Tibial artery (tissue), 4 donors: Measurements from ENCODE around the gene TEX52.
A peak's percentile ranks its signal among the peaks of the same experiment; 100 is the strongest.

Source experiments
- DNase-seq, 2 donors: peaks; one replicate each; pipeline ENCODE4 v3.0.0-alpha.2; 2019
- H3K27ac ChIP-seq, 2 donors: fragments of 200-600 bp; sonication (generic) in 1 of 2; 1 replicate in 1 of 2; 2 replicates in 1 of 2; pipeline ENCODE4 v1.5.1; 2018 to 2019; ENCODE audit warnings: mild to moderate bottlenecking in 1 of 2
- H3K27me3 ChIP-seq, 2 donors: fragments of 200-600 bp; sonication (generic) in 1 of 2; one replicate each; pipeline versions ENCODE4 v1.5.1 to v1.6.0; 2016 to 2019
- H3K36me3 ChIP-seq, 3 donors: fragments of 200-600 bp; sonication (generic) in 2 of 3; one replicate each; pipeline ENCODE4 v1.5.1; 2016 to 2019; ENCODE audit warnings: mild to moderate bottlenecking in 2 of 3
- H3K4me1 ChIP-seq, 4 donors: fragments of 200-600 bp; sonication (generic) in 2 of 4; 1 replicate in 3 of 4; 2 replicates in 1 of 4; pipeline ENCODE4 v1.5.1; 2016 to 2019
- H3K4me3 ChIP-seq, 2 donors: fragments of 200-600 bp; sonication (generic) in 1 of 2; 1 replicate in 1 of 2; 2 replicates in 1 of 2; pipeline ENCODE4 v1.5.1; 2018 to 2019; ENCODE audit warnings: mild to moderate bottlenecking in 2 of 2
- H3K9me3 ChIP-seq, 3 donors: fragments of 200-600 bp; sonication (generic) in 1 of 3; one replicate each; pipeline ENCODE4 v1.5.1; 2016 to 2019
- intact Hi-C: fragments of 100-400 bp; cut with DNase I; formaldehyde crosslinking; loops from one replicate; pipeline ENCODE4 v1.15.0; 2023; ENCODE audit warnings: low total_unique reads
- TF ChIP-seq, protein P1 (sequence below), 2 experiments: fragments of 200-600 bp in 1 of 2; fragments of 450-650 bp in 1 of 2; IDR thresholded peaks; one replicate each; pipeline ENCODE4 v1.5.1; 2017 to 2019; ENCODE audit warnings: antibody characterized with exemption in 2 of 2, mild to moderate bottlenecking in 1 of 2, moderate library complexity in 1 of 2

TEX52 gene

DNA sequence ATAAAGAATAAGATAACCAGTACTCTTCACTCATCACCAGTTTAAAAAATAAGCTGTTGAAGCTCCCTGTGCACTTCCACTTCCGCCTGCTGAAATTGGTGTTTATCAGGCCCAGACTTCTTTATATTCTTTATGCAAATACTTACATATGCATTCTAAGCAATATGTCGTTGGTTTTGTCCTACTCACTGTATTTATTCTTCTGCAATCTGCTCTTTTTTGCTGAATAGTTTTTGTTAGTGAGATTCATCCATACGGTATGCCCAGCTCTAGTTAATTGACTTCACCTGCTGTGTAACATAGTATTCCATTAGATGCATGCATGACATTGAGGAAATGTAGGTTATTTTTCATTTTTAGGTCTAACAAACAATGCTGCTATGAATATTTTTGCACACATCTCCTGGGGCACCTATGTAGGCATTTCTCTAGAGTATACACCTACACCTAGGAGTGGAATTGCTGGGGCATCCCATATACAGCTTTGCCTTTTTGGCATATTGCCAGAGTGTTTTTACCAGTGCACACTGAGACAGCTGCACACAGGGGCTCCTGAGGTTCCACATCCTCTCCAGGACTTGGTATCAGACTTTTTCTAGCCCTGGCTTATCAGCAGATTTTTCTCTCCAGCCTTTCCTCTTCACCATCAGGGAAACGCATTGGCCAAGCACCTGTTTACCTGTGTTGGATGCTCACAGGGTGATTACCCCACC, 21.0 kb downstream of the TEX52 start:
- Histone ChIP-seq H3K27ac (no peak overlapping the region), H3K4me3 (no peak overlapping the region), H3K9me3 (no peaks in the 10 kb centered on the region), H3K36me3 (peaks cover 0 to 2% (median 0%) of the 10 kb centered on the region in 3 donors), H3K4me1 (peaks cover 0 to 35% (median 26%) of the 10 kb centered on the region in 4 donors), H3K27me3 (no peaks in the 10 kb centered on the region)
- intact Hi-C loops = no loop called here
- no peak for DNase-seq
- TF ChIP-seq, protein P1, sequence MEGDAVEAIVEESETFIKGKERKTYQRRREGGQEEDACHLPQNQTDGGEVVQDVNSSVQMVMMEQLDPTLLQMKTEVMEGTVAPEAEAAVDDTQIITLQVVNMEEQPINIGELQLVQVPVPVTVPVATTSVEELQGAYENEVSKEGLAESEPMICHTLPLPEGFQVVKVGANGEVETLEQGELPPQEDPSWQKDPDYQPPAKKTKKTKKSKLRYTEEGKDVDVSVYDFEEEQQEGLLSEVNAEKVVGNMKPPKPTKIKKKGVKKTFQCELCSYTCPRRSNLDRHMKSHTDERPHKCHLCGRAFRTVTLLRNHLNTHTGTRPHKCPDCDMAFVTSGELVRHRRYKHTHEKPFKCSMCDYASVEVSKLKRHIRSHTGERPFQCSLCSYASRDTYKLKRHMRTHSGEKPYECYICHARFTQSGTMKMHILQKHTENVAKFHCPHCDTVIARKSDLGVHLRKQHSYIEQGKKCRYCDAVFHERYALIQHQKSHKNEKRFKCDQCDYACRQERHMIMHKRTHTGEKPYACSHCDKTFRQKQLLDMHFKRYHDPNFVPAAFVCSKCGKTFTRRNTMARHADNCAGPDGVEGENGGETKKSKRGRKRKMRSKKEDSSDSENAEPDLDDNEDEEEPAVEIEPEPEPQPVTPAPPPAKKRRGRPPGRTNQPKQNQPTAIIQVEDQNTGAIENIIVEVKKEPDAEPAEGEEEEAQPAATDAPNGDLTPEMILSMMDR (IDR thresholded peaks at IDR 0.05) = no peak

DNA sequence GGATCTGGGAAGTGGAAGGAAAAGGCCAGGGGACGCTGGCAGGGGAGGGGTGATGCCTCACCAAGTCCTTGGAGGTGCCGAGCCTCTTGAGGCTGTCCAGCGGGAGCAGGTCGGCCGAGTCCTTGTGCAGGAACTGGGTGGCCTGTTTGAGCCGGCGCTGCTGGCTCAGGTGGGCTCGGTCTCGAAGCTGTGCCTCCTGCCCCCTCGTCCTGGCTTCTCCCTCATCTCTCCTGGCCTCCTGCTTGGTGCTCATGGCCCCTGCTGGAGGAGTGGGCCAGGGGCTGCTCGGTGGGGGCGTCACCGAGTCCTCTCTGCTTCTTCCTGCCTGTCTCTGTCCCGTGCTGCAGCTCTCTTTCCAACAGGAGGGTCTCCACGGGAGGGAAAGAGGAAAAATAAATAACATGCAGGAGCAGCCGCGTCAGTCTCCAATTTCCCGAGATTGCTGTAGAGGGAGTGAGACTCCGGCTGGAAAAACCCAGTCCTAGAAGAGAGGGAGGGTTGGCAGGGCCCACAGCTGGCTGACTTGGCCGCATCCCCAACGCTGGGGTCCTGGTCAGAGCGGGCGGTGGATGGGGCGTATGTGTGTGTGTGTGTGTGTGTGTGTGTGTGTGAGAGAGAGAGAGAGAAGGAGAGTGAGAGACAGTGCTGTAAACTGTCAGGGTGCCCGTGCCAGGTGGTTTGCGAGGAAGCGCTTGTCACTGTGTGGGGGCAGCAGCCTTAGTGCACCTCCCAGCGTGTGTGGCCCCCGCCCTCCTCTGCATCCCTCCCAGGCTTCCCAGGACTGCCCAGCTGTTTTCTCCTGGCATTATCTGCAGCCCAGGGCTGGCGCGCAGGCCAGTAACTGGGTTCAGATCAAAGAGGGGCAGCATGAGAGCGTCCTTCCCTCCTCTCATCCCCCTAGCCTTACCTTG, 22.0 kb downstream of the TEX52 start, which contains the start of gene NRIP2:
Gene NRIP2 (minus strand): TSS at position 455 of the 911 bp plus-strand sequence. CDS start 52 bp downstream, at position 403.
- peaks cover 0 to 11% (median 0%) of the 10 kb centered on the region in 3 donors for H3K36me3 ChIP-seq
- peak within 1 kb of the TSS; percentile 38 to 51 for H3K4me3 ChIP-seq
- no peaks in the 10 kb centered on the region for H3K27me3 ChIP-seq
- H3K4me1 ChIP-seq = peaks cover 0 to 34% (median 25%) of the 10 kb centered on the region in 4 donors
- no peaks in the 10 kb centered on the region for H3K9me3 ChIP-seq
- TF ChIP-seq, protein P1 (IDR thresholded peaks at IDR 0.05) = peak in 1 of 2 experiments; percentile 16
- H3K27ac ChIP-seq = peak within 1 kb of the TSS; percentile 25 to 64
- intact Hi-C loops = no loop called here
- DNase-seq = no peak

DNA sequence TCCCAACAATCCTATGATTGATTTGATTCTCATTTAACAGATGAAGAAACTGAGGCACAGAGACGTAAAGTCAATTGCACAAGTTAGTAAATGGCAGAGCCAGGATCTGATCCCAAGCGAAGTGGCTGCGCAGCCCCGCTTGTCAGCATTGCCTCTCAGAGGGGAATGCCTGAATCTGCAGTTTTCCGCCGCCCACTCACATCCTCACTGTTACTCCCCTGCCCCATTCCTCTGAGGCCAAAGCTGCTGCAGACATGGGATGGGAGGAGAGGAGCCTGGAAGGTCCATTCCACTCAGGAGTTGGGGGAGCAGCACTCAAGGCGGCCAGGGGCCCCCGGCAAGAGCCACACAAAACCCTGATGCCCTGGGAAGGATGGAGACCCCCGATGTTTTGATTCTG, 23.0 kb downstream of the TEX52 start:
- Histone ChIP-seq H3K4me3 (peak overlapping the region; percentile 38 to 51), H3K27ac (peak overlapping the region; percentile 25 to 64), H3K9me3 (no peaks in the 10 kb centered on the region), H3K36me3 (peaks cover 0 to 21% (median 5%) of the 10 kb centered on the region in 3 donors), H3K27me3 (no peaks in the 10 kb centered on the region), H3K4me1 (peaks cover 0 to 34% (median 25%) of the 10 kb centered on the region in 4 donors)
- DNase-seq = no peak
- intact Hi-C loops = no loop called here
- TF ChIP-seq, protein P1 (IDR thresholded peaks at IDR 0.05) = no peak

DNA sequence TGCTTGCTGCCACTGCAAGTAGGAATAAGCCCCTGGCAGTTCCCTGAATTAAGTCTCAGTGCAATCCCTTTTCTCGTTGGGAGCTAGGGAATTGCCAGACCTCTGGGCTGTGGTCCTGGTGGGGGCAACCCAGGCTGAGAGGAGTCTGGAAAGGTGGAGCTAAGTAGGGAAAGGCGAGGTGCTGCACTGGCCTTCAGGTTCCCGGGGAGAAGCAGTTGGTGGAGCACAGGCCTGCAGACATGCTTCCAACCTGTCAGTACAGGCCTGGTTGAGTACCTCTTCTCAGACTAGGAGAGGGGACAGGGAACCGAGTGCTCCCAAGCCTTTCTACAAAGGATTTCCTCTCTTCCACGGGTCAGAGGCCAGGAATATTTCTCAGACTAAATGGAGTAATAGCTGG, 23.5 kb downstream of the TEX52 start:
- Histone ChIP-seq H3K9me3 (no peaks in the 10 kb centered on the region), H3K36me3 (peaks cover 3 to 26% (median 5%) of the 10 kb centered on the region in 3 donors), H3K4me1 (peaks cover 0 to 34% (median 25%) of the 10 kb centered on the region in 4 donors), H3K27ac (peak overlapping the region; percentile 25 to 64), H3K27me3 (no peaks in the 10 kb centered on the region), H3K4me3 (peak overlapping the region; percentile 38 to 51)
- no peak for DNase-seq
- TF ChIP-seq, protein P1 (IDR thresholded peaks at IDR 0.05) = no peak
- intact Hi-C loops = no loop called here

GRCh38 chr12:2832550-2833127, 24.2 kb downstream of the TEX52 start:
- TF ChIP-seq, protein P1 (IDR thresholded peaks at IDR 0.05) = no peak
- H3K4me1 ChIP-seq = peaks cover 0 to 34% (median 25%) of the 10 kb centered on the region in 4 donors
- intact Hi-C loops = no loop called here
- no peak for DNase-seq
- H3K27me3 ChIP-seq = no peaks in the 10 kb centered on the region
- H3K36me3 ChIP-seq = peaks cover 9 to 33% (median 11%) of the 10 kb centered on the region in 3 donors
- H3K9me3 ChIP-seq = no peaks in the 10 kb centered on the region
- H3K27ac ChIP-seq = peak overlapping the region; percentile 25 to 64
- peak overlapping the region; percentile 38 to 51 for H3K4me3 ChIP-seq
